HepG2 (cell line): Measurements from ENCODE around the gene TMX2. TPM values are rescaled to one million over a fixed set of nuclear protein-coding genes. Genes with fewer than 3 reads are reported as not detected.

ENCODE experiments used
- ATAC-seq: fragments of 200-7000 bp; cut with Tn5 transposase; 3 replicates; pipeline ENCODE4 v1.9.1; 2020; ENCODE audit warnings: mild to moderate bottlenecking, moderate library complexity
- BruUV-seq: library from RNA; stranded (reverse); fragments of 400-500 nt; replicated peaks from 2 replicates; lab custom pipeline; 2021; lab: Mats Ljungman, UMichigan
- CTCF ChIA-PET: fragments of 300-600 bp; formaldehyde crosslinking; extraction: SDS; loops from one replicate; lab custom pipeline; 2021; ENCODE audit warnings: low total read pairs, inconsistent platforms, low intra/inter-chr PET ratio; lab: Yijun Ruan, JAX
- POLR2A ChIA-PET: fragments of 350-600 bp; sonication (Branson Sonifier 250); formaldehyde crosslinking; loops from one replicate; lab custom pipeline; 2020; ENCODE audit warnings: antibody characterized with exemption, inconsistent platforms; lab: Yijun Ruan, JAX
- DNase-seq: peaks from one replicate; pipeline ENCODE4 v3.0.0-alpha.2; 2015; ENCODE audit warnings: low spot score
- FAIRE-seq: peaks from 3 replicates; lab custom pipeline; 2011; peaks lifted over from hg19 to GRCh38; lab: Jason Lieb, UNC
- H2AFZ ChIP-seq: one replicate; pipeline ENCODE4 v1.6.1; 2011; ENCODE audit warnings: low read length, inconsistent platforms
- H3K27ac ChIP-seq: fragments of 300-600 bp; 3 replicates; pipeline ENCODE4 v1.8.0; 2011; ENCODE audit warnings: mixed run types, mild to moderate bottlenecking, mixed read lengths, low read length, inconsistent platforms; ENCODE audit not compliant: insufficient read depth; ENCODE audit errors: extremely low read length
- H3K27me3 ChIP-seq, 2 experiments: fragments of 200-600 bp in 1 of 2; 2 replicates in 1 of 2; 3 replicates in 1 of 2; pipeline versions ENCODE4 v1.6.0 to v1.8.0; 2011; ENCODE audit warnings: low read length in 2 of 2, mild to moderate bottlenecking in 2 of 2, moderate library complexity in 2 of 2, inconsistent platforms in 1 of 2; ENCODE audit not compliant: insufficient read depth in 2 of 2, control insufficient read depth in 1 of 2
- H3K36me3 ChIP-seq, 2 experiments: fragments of 200-600 bp in 1 of 2; replicated peaks in 1 of 2; 2 replicates in 1 of 2; 3 replicates in 1 of 2; pipeline versions ENCODE4 v1.5.1 to v1.8.0; 2011; ENCODE audit warnings: low read length in 2 of 2, inconsistent platforms in 1 of 2; ENCODE audit not compliant: insufficient read depth in 2 of 2, control insufficient read depth in 1 of 2
- H3K4me1 ChIP-seq: 2 replicates; pipeline ENCODE4 v1.5.1; 2012; ENCODE audit warnings: low read length, inconsistent platforms; ENCODE audit not compliant: insufficient read depth
- H3K4me2 ChIP-seq: 2 replicates; pipeline ENCODE4 v1.6.0; 2011; ENCODE audit warnings: low read depth, low read length, inconsistent platforms
- H3K4me3 ChIP-seq, 3 experiments: fragments of 200-600 bp in 1 of 3; sonication (generic), shearing (Covaris generic) in 1 of 3; replicated peaks in 1 of 3; 2 replicates each; pipeline ENCODE4 v1.5.1; 2011 to 2016; ENCODE audit warnings: low read length in 3 of 3, inconsistent platforms in 2 of 3, low read depth in 2 of 3, mild to moderate bottlenecking in 2 of 3, control low read depth in 1 of 3, mixed read lengths in 1 of 3; ENCODE audit not compliant: insufficient read depth in 1 of 3
- H3K79me2 ChIP-seq: one replicate; pipeline ENCODE4 v1.6.1; 2011; ENCODE audit warnings: low read length, inconsistent platforms; ENCODE audit not compliant: insufficient read depth
- H3K9ac ChIP-seq: 2 replicates; pipeline ENCODE4 v1.6.0; 2011; ENCODE audit warnings: mild to moderate bottlenecking, low read depth, low read length, inconsistent platforms; ENCODE audit not compliant: insufficient read depth
- H3K9me3 ChIP-seq: 2 replicates; pipeline ENCODE4 v1.5.1; 2012; ENCODE audit warnings: mild to moderate bottlenecking, low read length
- H4K20me1 ChIP-seq: 2 replicates; pipeline ENCODE4 v1.6.0; 2011; ENCODE audit warnings: inconsistent platforms, mild to moderate bottlenecking, low read length, moderate library complexity; ENCODE audit not compliant: insufficient read depth
- DDIT3 ChIP-seq: sonication (generic); formaldehyde crosslinking; IDR thresholded peaks from 2 replicates; pipeline ENCODE4 v1.4.0; 2020; ENCODE audit warnings: mild to moderate bottlenecking, missing genetic modification reagents
- GATAD1 ChIP-seq: IDR thresholded peaks from 2 replicates; pipeline ENCODE4 v1.6.1; 2016; ENCODE audit warnings: missing genetic modification reagents, missing compliant biosample characterization
- GLI4 ChIP-seq: sonication (generic); formaldehyde crosslinking; IDR thresholded peaks from 2 replicates; pipeline ENCODE4 v1.5.1; 2020; ENCODE audit warnings: missing genetic modification reagents, mild to moderate bottlenecking, moderate library complexity, borderline replicate concordance
- GTF3A ChIP-seq: sonication (generic); formaldehyde crosslinking; conservative IDR thresholded peaks from 2 replicates; pipeline ENCODE4 v1.4.0; 2020; ENCODE audit warnings: mild to moderate bottlenecking, missing genetic modification reagents
- RELA ChIP-seq: sonication (generic); formaldehyde crosslinking; IDR thresholded peaks from 2 replicates; pipeline ENCODE4 v1.4.0; 2020; ENCODE audit warnings: missing genetic modification reagents
- STAT5B ChIP-seq: sonication (generic); formaldehyde crosslinking; IDR thresholded peaks from 2 replicates; pipeline ENCODE4 v1.4.0; 2020; ENCODE audit warnings: missing genetic modification reagents
- TOPORS ChIP-seq: sonication (generic); formaldehyde crosslinking; IDR thresholded peaks from 2 replicates; pipeline ENCODE4 v1.8.0; 2023; ENCODE audit warnings: mild to moderate bottlenecking, missing genetic modification reagents
- ZNF256 ChIP-seq: sonication (generic); formaldehyde crosslinking; conservative IDR thresholded peaks from 2 replicates; pipeline ENCODE4 v1.4.0; 2020; ENCODE audit warnings: missing genetic modification reagents
- ZNF34 ChIP-seq: sonication (generic); formaldehyde crosslinking; IDR thresholded peaks from 2 replicates; pipeline ENCODE4 v1.4.0; 2020; ENCODE audit warnings: mild to moderate bottlenecking, missing genetic modification reagents, borderline replicate concordance
- ZNF550 ChIP-seq: sonication (generic); formaldehyde crosslinking; IDR thresholded peaks from 2 replicates; pipeline ENCODE4 v1.4.0; 2020; ENCODE audit warnings: mild to moderate bottlenecking, missing genetic modification reagents, borderline replicate concordance
- ZNF672 ChIP-seq: sonication (generic); formaldehyde crosslinking; IDR thresholded peaks from 2 replicates; pipeline ENCODE4 v1.8.1; 2022; ENCODE audit warnings: missing genetic modification reagents
- WGBS: methylation state at CpG from one replicate; pipeline ENCODE4 v1.1.6; 2017; ENCODE audit warnings: low lambda C conversion rate; 5-methylcytosine and 5-hydroxymethylcytosine counted together
- in situ Hi-C: cut with HindIII; loops from 2 replicates; pipeline ENCODE4 v1.10.0; 2017; ENCODE audit warnings: low pct_unique_long_range_greater_than_20kb; ENCODE audit not compliant: extremely low pct_ligation_motif_present
- intact Hi-C: fragments of 100-400 bp; cut with micrococcal nuclease; formaldehyde crosslinking; loops from one replicate; pipeline ENCODE4 v1.10.0; 2022; ENCODE audit not compliant: unreplicated experiment
- polyA plus RNA-seq, 8 experiments: library from polyadenylated mRNA; depleted of rRNA in 3 of 8; stranded (reverse) in 7 of 8; unstranded in 1 of 8; fragments of >200 nt; fragmentation: Illumina TruSeq in 4 of 8; extraction: Trizol in 4 of 8; gene quantifications; 2 replicates each; pipeline versions ENCODE4 v1.2.1 to v1.2.3, GENCODE V29; 2011 to 2016; ENCODE audit warnings: low read depth in 4 of 8, missing spikeins in 1 of 8, mixed read lengths in 1 of 8; ENCODE audit not compliant: insufficient read depth in 1 of 8
- total RNA-seq, 5 experiments: library from RNA; depleted of rRNA; stranded (reverse); fragments of >200 nt; fragmentation: Illumina TruSeq; extraction: Trizol; gene quantifications; 2 replicates each; pipeline ENCODE4 v1.2.3, GENCODE V29; 2016; ENCODE audit warnings: low read depth in 1 of 5

TMX2 gene
- total and polyA plus RNA-seq, 2 of the 13 experiments (the other 11 are each of a cell fraction or from before 2014, with no cell fraction given), result 84.5 to 129 TPM

- in situ Hi-C loops, result loop anchor here (10.0 kb wide), 1 partner anchor 773 kb away; no protein-coding TSS in a partner anchor
- Histone ChIP-seq H3K79me2 (peaks cover 12% of the 10 kb centered on the region), H3K4me1 (peaks cover 7% of the 10 kb centered on the region; the same call in 1 of the 2 replicates), H3K27me3 (no peaks in the 10 kb centered on the region), H3K36me3 (peaks cover 12 to 71% of the 10 kb centered on the region in 2 experiments)
- FAIRE-seq (no peak), ATAC-seq (no peak)
- TSS peak; percentile 55 for BruUV-seq
- no peak for TF ChIP-seq STAT5B (CRISPR knock-in tag)
- TF ChIP-seq GATAD1 (CRISPR knock-in tag), result no peak
- no peak for TF ChIP-seq ZNF34 (CRISPR knock-in tag)
- TF ChIP-seq GTF3A, result no peak
- no peak for TF ChIP-seq ZNF256
- TF ChIP-seq TOPORS (CRISPR knock-in tag), result no peak
- TF ChIP-seq DDIT3 (CRISPR knock-in tag), result no peak
- TF ChIP-seq GLI4 (CRISPR knock-in tag), result no peak
- TF ChIP-seq ZNF550 (CRISPR knock-in tag), result no peak
- TF ChIP-seq ZNF672 (CRISPR knock-in tag), result no peak
- no peak for TF ChIP-seq RELA (CRISPR knock-in tag)
- TF ChIP-seq, all 625 proteins: peak for 0
- Histone ChIP-seq H3K27ac (peak overlapping the region; percentile 80), H3K9ac (peak overlapping the region; percentile 85), H3K4me3 (peak overlapping the region; percentile 58 to 78 (median 78)), H3K4me2 (peak overlapping the region; percentile 62), H4K20me1 (no peaks in the 10 kb centered on the region), H3K9me3 (no peaks in the 10 kb centered on the region), H2AFZ (no peak overlapping the region)
- CTCF ChIA-PET, result no interaction called here
- POLR2A ChIA-PET, result interaction anchor here (0.6 to 2.7 kb wide), 6 partner anchors 9 to 58 kb away, joined by 3 to 18 read pairs (median 12); partner anchors contain the start of genes BTBD18, CTNND1, MED19 and TMX2
- no peak for DNase-seq
- WGBS, result 64% methylated on average over 10 of the region's 10 CpGs
- intact Hi-C loops, result no loop called here
Measured at GRCh38 chr11:57742087-57742452, 29.7 kb downstream of the TMX2 start.
